Parathyroid adenoma (tissue), 2 donors: ENCODE data around the gene HSD17B1.
"Not testable (repeated sequence)": the region's sequence is repeated elsewhere in the genome, so short reads cannot be mapped to it uniquely, and the experiment has no call there.

Experiments
- H2AFZ ChIP-seq: fragments of 300-600 bp; sonication (generic); one replicate; pipeline ENCODE4 v1.7.0; 2017; ENCODE audit warnings: antibody characterized with exemption, mild to moderate bottlenecking
- H3K27ac ChIP-seq: fragments of 300-600 bp; sonication (generic); one replicate; pipeline ENCODE4 v1.7.0; 2017
- H3K27me3 ChIP-seq: fragments of 300-600 bp; sonication (generic); one replicate; pipeline ENCODE4 v1.7.0; 2017; ENCODE audit warnings: low read length; ENCODE audit not compliant: control insufficient read depth, insufficient read depth
- H3K36me3 ChIP-seq: fragments of 300-600 bp; sonication (generic); one replicate; pipeline ENCODE4 v1.7.0; 2017; ENCODE audit warnings: low read length; ENCODE audit not compliant: control insufficient read depth, insufficient read depth
- H3K4me1 ChIP-seq: fragments of 300-600 bp; sonication (generic); one replicate; pipeline ENCODE4 v1.7.0; 2017; ENCODE audit warnings: control low read depth
- H3K4me2 ChIP-seq: fragments of 300-600 bp; sonication (generic); one replicate; pipeline ENCODE4 v1.7.0; 2017; ENCODE audit warnings: low read length
- H3K4me3 ChIP-seq: fragments of 300-600 bp; sonication (generic); one replicate; pipeline ENCODE4 v1.7.0; 2017; ENCODE audit warnings: low read depth, low read length
- H3K79me2 ChIP-seq: fragments of 300-600 bp; sonication (generic); one replicate; pipeline ENCODE4 v1.7.0; 2017; ENCODE audit warnings: control low read depth
- H3K9ac ChIP-seq: fragments of 300-600 bp; sonication (generic); one replicate; pipeline ENCODE4 v1.7.0; 2017; ENCODE audit warnings: mild to moderate bottlenecking
- H3K9me3 ChIP-seq: fragments of 300-600 bp; sonication (generic); one replicate; pipeline ENCODE4 v1.7.0; 2017; ENCODE audit warnings: low read length; ENCODE audit not compliant: control insufficient read depth
- TF ChIP-seq, protein P1 (sequence below): fragments of 300-600 bp; sonication (generic); IDR thresholded peaks from one replicate; pipeline ENCODE4 v1.7.0; 2017; ENCODE audit warnings: antibody characterized with exemption, mild to moderate bottlenecking
- donor health status: primary hyperparathyroidism.

The HSD17B1 gene

DNA sequence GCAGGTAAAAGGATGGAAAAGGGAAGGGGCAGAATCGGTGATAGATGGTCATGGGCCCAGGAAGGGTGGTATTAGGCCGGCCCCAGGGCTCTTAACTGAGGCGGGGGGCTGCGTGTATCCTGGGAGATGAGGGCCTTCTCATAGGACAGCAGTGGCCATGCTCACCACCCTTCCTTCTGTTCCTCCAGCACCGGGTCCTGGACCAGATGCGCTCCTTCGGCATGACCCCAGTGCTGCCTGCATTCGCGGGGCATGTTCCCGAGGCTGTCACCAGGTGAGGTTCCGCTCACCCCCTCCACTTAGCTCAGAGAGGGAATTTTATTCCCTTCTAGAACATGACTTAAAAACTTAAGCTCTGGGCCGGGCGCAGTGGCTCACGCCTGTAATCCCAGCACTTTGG lies 14.2 kb upstream of the HSD17B1 start:
- no peaks in the 10 kb centered on the region for H3K79me2 ChIP-seq
- no peak overlapping the region for H3K4me2 ChIP-seq
- no peak overlapping the region for H3K4me3 ChIP-seq
- H2AFZ ChIP-seq: no peak overlapping the region
- H3K27ac ChIP-seq: no peak overlapping the region
- TF ChIP-seq, protein P1, sequence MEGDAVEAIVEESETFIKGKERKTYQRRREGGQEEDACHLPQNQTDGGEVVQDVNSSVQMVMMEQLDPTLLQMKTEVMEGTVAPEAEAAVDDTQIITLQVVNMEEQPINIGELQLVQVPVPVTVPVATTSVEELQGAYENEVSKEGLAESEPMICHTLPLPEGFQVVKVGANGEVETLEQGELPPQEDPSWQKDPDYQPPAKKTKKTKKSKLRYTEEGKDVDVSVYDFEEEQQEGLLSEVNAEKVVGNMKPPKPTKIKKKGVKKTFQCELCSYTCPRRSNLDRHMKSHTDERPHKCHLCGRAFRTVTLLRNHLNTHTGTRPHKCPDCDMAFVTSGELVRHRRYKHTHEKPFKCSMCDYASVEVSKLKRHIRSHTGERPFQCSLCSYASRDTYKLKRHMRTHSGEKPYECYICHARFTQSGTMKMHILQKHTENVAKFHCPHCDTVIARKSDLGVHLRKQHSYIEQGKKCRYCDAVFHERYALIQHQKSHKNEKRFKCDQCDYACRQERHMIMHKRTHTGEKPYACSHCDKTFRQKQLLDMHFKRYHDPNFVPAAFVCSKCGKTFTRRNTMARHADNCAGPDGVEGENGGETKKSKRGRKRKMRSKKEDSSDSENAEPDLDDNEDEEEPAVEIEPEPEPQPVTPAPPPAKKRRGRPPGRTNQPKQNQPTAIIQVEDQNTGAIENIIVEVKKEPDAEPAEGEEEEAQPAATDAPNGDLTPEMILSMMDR: no peak
- H3K9ac ChIP-seq: no peak overlapping the region
- no peaks in the 10 kb centered on the region for H3K27me3 ChIP-seq
- H3K9me3 ChIP-seq: no peaks in the 10 kb centered on the region
- H3K4me1 ChIP-seq: peaks cover 4% of the 10 kb centered on the region
- H3K36me3 ChIP-seq: no peaks in the 10 kb centered on the region

DNA sequence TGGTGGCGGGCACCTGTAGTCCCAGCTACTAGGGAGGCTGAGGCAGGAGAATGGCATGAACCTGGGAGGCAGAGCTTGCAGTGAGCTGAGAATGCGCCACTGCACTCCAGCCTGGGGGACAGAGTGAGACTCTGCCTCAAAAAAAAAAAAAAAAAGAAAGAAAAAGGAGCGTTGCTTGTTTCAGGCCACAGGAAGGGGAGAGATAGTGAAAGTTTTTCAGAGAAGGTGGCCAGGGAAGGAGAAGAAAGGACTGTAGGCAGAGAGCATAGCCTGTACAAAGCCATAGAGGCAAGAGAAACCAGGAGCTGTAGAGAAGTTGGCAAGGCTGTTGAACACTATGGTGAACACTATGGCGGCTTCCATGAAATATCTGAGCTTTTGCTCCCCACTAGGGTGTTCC lies 12.2 kb upstream of the HSD17B1 start:
- not testable (repeated sequence) for H3K9me3 ChIP-seq, H3K4me2 ChIP-seq, H3K4me3 ChIP-seq, H3K27me3 ChIP-seq, H3K9ac ChIP-seq, H3K79me2 ChIP-seq, H2AFZ ChIP-seq, H3K36me3 ChIP-seq, H3K4me1 ChIP-seq, H3K27ac ChIP-seq

DNA sequence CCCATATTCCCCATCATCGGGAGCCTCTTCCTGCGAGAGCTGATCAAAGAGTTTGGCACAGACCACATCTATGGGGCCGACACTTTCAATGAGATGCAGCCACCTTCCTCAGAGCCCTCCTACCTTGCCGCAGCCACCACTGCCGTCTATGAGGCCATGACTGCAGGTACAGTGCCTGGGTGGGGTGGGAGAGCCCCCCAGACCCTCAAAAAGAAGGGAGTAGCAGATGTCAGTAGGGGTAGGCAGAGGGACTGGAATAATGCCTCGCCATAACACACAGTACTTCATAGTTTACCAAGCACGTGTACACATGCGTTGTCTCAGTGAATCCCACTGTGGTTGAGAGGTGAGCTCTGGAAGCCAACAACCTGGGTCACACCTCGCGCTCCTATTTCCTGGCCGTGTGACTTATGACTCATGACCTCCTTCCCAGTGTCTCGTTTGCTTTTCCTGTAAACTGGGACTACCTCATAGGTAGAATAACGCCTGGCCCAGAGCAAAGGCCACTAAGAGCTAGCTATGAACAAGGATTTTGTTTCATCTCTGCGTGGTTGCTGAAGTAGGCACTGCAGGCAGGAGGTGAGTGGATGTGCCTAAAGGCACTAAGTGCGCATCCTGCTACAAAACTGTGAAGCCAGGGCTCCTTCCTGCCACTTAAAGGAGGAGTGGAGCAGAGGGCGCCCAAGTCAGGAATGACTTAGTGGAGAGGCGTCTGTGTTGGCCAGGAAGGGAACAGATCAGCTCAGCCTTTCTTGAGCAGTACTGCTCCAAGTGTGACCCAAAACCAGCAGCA lies 11.5 kb upstream of the HSD17B1 start:
- no peaks in the 10 kb centered on the region for H3K36me3 ChIP-seq
- H3K4me1 ChIP-seq: no peaks in the 10 kb centered on the region
- H3K79me2 ChIP-seq: no peaks in the 10 kb centered on the region
- no peaks in the 10 kb centered on the region for H3K27me3 ChIP-seq
- H3K4me2 ChIP-seq: no peak overlapping the region
- H2AFZ ChIP-seq: no peak overlapping the region
- no peak overlapping the region for H3K4me3 ChIP-seq
- H3K27ac ChIP-seq: no peak overlapping the region
- TF ChIP-seq, protein P1: no peak
- no peaks in the 10 kb centered on the region for H3K9me3 ChIP-seq
- no peak overlapping the region for H3K9ac ChIP-seq

- H3K27me3 ChIP-seq: no peaks in the 10 kb centered on the region
- H3K9ac ChIP-seq: no peak overlapping the region
- H3K9me3 ChIP-seq: no peaks in the 10 kb centered on the region
- no peak overlapping the region for H3K27ac ChIP-seq
- H3K79me2 ChIP-seq: no peaks in the 10 kb centered on the region
- no peaks in the 10 kb centered on the region for H3K36me3 ChIP-seq
- H3K4me3 ChIP-seq: no peak overlapping the region
- H3K4me2 ChIP-seq: no peak overlapping the region
- TF ChIP-seq, protein P1: no peak
- no peak overlapping the region for H2AFZ ChIP-seq
- no peaks in the 10 kb centered on the region for H3K4me1 ChIP-seq
Observed at GRCh38 chr17:42543190-42544079, 9.3 kb upstream of the HSD17B1 start.

- Histone ChIP-seq H3K27me3 (no peaks in the 10 kb centered on the region), H3K27ac (no peak overlapping the region), H3K9ac (no peak overlapping the region), H3K79me2 (no peaks in the 10 kb centered on the region), H3K4me1 (no peaks in the 10 kb centered on the region), H3K9me3 (no peaks in the 10 kb centered on the region), H3K36me3 (no peaks in the 10 kb centered on the region), H3K4me2 (no peak overlapping the region), H3K4me3 (no peak overlapping the region), H2AFZ (no peak overlapping the region)
- TF ChIP-seq, protein P1: no peak
Observed at GRCh38 chr17:42544874-42545283, 7.8 kb upstream of the HSD17B1 start.

DNA sequence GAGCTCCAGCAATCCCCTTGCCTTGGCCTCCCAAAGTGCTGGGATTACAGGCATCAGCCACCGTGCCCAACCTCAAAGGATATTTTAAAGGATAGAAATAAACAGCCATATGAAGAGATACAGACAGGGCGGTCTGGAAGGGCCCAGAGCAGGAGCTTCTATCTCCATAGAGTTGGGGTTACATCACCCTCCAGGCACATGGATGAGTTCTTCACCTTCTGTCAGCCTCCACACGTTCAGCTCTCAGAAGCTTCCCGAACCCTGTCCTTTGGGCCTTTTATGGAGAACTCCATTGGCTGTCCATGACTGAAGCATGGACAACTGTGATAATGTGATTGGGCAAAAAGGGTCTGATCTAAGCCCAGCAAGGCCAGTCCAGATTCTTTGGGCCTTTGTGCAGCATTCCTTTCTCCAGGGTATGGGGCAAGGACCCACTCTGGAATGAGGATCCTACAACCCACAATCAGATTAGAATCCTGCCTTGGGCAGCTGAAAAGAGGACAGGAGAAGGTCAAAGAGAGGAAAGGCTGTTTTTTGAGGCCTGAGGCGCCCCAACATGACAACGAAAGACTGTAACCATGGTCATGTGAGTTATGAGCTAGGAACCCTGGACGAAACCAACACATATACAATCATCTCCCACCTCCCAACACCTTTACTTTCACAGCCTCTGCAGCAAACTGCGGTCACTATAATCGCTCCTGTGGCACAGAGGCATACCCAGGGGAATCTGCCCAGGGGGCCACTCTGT lies 6.8 kb upstream of the HSD17B1 start:
- H3K27ac ChIP-seq, H3K4me1 ChIP-seq, H3K4me3 ChIP-seq, H3K4me2 ChIP-seq, H3K79me2 ChIP-seq, H3K27me3 ChIP-seq, H3K9me3 ChIP-seq, H3K9ac ChIP-seq, H2AFZ ChIP-seq, H3K36me3 ChIP-seq: not testable (repeated sequence)
